ENCODE results near the gene TRAK2.

The TRAK2 gene

DNA sequence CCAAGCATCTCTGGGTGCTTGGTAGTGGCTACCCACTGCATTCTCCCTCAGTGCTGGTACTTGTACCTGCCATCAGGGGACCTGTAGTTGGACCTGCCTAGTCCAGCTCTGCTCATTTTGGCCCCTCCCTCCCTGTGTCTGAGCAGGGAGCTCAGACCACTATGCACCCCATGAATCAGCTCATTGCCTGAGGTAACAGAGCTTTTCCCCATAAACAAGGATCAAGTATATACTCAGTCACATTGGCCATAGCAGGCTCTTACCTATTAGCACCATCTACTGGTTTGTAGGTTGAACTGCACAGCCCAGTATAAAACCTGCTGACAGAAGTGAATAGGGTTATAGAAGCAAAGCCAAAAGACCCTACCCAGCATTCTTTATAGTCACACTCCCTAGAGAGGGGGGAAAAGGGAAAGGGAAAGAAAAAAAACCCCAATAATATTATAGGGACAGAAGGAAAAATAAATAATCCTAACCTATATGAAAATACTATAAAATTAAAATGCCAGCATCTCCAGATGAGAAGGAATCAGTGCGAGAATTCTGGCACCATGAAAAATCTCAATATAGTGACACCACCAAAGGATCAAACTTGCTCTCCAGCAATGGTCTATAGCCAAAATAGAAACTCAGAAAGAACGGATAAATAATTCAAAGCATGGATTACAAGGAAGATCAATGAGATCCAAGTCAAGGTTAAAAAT lies 87.2 kb downstream of the TRAK2 start:
- H2BK5ac ChIP-seq (ENCODE audit: low read length): no peak overlapping the region
- no peak overlapping the region for H3K56ac ChIP-seq (ENCODE audit: low read length)
- no peak overlapping the region for H3K4ac ChIP-seq (ENCODE audit: low read depth, low read length)
- H3K18ac ChIP-seq (ENCODE audit: low read length): no peak overlapping the region
- no peak overlapping the region for H2AK5ac ChIP-seq (ENCODE audit: low read length)
- no peak overlapping the region for H3K4me3 ChIP-seq (ENCODE audit: low read length)
- H3K27me3 ChIP-seq (ENCODE audit: insufficient read depth, low read length, poor library complexity): no peaks in the 10 kb centered on the region
- no peak overlapping the region for H3K23ac ChIP-seq (ENCODE audit: low read length)
- WGBS (ENCODE audit: extremely low coverage, insufficient coverage, low lambda C conversion rate): no CpG with 5 or more reads among the region's 2 CpGs
- H4K5ac ChIP-seq (ENCODE audit: low read length): no peak overlapping the region
- no peak overlapping the region for H2BK15ac ChIP-seq (replicated peaks; ENCODE audit: low read depth)
- H3K79me1 ChIP-seq (ENCODE audit: low read length): no peaks in the 10 kb centered on the region
- H3K4me2 ChIP-seq (ENCODE audit: low read length): no peak overlapping the region
- no peak overlapping the region for H3K9ac ChIP-seq (ENCODE audit: low read length)
- H3K4me1 ChIP-seq (ENCODE audit: control insufficient read depth, low read depth, low read length): no peaks in the 10 kb centered on the region
- no peak overlapping the region for H3K27ac ChIP-seq (ENCODE audit: low read depth, low read length)
- no peak overlapping the region for H4K8ac ChIP-seq (ENCODE audit: low read depth, low read length)
- H2BK120ac ChIP-seq (ENCODE audit: low read depth, low read length): no peak overlapping the region
- peak; percentile 72 for DNase-seq
- H3K79me2 ChIP-seq (ENCODE audit: control insufficient read depth, insufficient read depth, low read length): no peaks in the 10 kb centered on the region
- H3K36me3 ChIP-seq (ENCODE audit: control insufficient read depth, insufficient read depth, low read length): no peaks in the 10 kb centered on the region

DNA sequence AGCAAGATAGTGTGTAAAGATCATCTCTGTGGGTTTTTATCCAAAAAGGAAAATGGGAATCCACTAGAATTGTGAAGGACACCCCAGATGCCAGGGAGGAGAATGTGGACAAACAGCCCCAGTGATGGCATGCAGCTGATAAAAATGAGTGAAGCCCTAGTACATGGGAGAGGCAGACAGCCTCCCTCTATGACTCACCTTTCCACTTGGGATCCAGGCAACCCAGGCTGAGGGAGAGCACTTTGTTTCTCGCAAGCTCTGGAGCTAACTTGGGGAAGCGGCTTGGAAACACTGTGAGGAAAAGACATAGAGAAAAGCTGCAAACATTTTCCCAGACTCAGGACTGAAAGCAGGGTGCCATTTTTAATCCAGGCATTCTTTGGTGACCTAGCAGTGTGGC lies 88.9 kb downstream of the TRAK2 start:
- Histone ChIP-seq H2AK5ac (ENCODE audit: low read length) (no peak overlapping the region), H2BK120ac (ENCODE audit: low read depth, low read length) (no peak overlapping the region), H3K9ac (ENCODE audit: low read length) (no peak overlapping the region), H3K79me2 (ENCODE audit: control insufficient read depth, insufficient read depth, low read length) (no peaks in the 10 kb centered on the region), H3K4me3 (ENCODE audit: low read length) (no peak overlapping the region), H3K4ac (ENCODE audit: low read depth, low read length) (no peak overlapping the region), H3K27ac (ENCODE audit: low read depth, low read length) (no peak overlapping the region), H4K8ac (ENCODE audit: low read depth, low read length) (no peak overlapping the region), H2BK5ac (ENCODE audit: low read length) (no peak overlapping the region), H2BK15ac (replicated peaks; ENCODE audit: low read depth) (no peak overlapping the region), H3K4me2 (ENCODE audit: low read length) (no peak overlapping the region), H4K5ac (ENCODE audit: low read length) (no peak overlapping the region), H3K27me3 (ENCODE audit: insufficient read depth, low read length, poor library complexity) (no peaks in the 10 kb centered on the region), H3K18ac (ENCODE audit: low read length) (no peak overlapping the region), H3K56ac (ENCODE audit: low read length) (no peak overlapping the region), H3K36me3 (ENCODE audit: control insufficient read depth, insufficient read depth, low read length) (no peaks in the 10 kb centered on the region), H3K79me1 (ENCODE audit: low read length) (no peaks in the 10 kb centered on the region), H3K23ac (ENCODE audit: low read length) (no peak overlapping the region), H3K4me1 (ENCODE audit: control insufficient read depth, low read depth, low read length) (no peaks in the 10 kb centered on the region)
- WGBS (ENCODE audit: extremely low coverage, insufficient coverage, low lambda C conversion rate): no CpG with 5 or more reads among the region's 2 CpGs
- no peak for DNase-seq

DNA sequence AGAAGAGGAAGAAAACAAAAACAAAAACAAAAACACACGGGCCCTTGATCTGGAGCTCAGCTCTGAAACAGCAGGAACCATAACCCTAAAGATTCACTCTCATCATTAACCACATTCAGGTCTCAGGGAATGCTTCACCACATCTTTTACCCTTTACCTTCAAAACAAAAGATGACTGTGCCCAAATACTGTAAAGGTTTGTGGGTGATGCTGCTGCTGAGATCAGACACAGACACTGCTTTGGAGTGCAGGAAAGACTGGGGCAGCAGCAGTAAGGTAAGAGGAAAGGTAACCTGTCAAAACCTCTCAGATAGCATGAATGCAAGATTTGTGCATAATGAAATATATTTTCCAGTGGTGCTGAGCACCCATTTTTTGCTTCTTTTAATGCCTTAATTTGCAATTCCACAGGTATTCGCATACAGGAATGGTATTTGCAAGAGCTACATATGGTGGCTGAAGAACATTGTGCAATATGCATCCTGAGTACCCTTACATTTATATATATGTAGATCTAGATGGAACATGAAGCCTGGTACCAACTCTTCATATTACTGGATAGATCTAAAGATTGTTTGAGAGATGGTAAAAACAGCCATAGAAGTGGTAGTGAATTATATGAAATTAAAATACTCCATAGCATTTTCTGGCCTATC lies 90.1 kb downstream of the TRAK2 start:
- no peak overlapping the region for H3K4me2 ChIP-seq (ENCODE audit: low read length)
- H3K9ac ChIP-seq (ENCODE audit: low read length): no peak overlapping the region
- no peak for DNase-seq
- no peak overlapping the region for H3K56ac ChIP-seq (ENCODE audit: low read length)
- H2AK5ac ChIP-seq (ENCODE audit: low read length): no peak overlapping the region
- H3K27me3 ChIP-seq (ENCODE audit: insufficient read depth, low read length, poor library complexity): no peaks in the 10 kb centered on the region
- no peak overlapping the region for H2BK120ac ChIP-seq (ENCODE audit: low read depth, low read length)
- no peak overlapping the region for H3K18ac ChIP-seq (ENCODE audit: low read length)
- H3K79me1 ChIP-seq (ENCODE audit: low read length): no peaks in the 10 kb centered on the region
- H3K4ac ChIP-seq (ENCODE audit: low read depth, low read length): no peak overlapping the region
- H3K36me3 ChIP-seq (ENCODE audit: control insufficient read depth, insufficient read depth, low read length): no peaks in the 10 kb centered on the region
- no peak overlapping the region for H4K5ac ChIP-seq (ENCODE audit: low read length)
- no peak overlapping the region for H2BK5ac ChIP-seq (ENCODE audit: low read length)
- H3K4me1 ChIP-seq (ENCODE audit: control insufficient read depth, low read depth, low read length): no peaks in the 10 kb centered on the region
- no peak overlapping the region for H3K4me3 ChIP-seq (ENCODE audit: low read length)
- WGBS (ENCODE audit: extremely low coverage, insufficient coverage, low lambda C conversion rate): no CpG with 5 or more reads among the region's 2 CpGs
- H2BK15ac ChIP-seq (replicated peaks; ENCODE audit: low read depth): no peak overlapping the region
- no peak overlapping the region for H4K8ac ChIP-seq (ENCODE audit: low read depth, low read length)
- no peak overlapping the region for H3K27ac ChIP-seq (ENCODE audit: low read depth, low read length)
- no peaks in the 10 kb centered on the region for H3K79me2 ChIP-seq (ENCODE audit: control insufficient read depth, insufficient read depth, low read length)
- H3K23ac ChIP-seq (ENCODE audit: low read length): no peak overlapping the region

DNA sequence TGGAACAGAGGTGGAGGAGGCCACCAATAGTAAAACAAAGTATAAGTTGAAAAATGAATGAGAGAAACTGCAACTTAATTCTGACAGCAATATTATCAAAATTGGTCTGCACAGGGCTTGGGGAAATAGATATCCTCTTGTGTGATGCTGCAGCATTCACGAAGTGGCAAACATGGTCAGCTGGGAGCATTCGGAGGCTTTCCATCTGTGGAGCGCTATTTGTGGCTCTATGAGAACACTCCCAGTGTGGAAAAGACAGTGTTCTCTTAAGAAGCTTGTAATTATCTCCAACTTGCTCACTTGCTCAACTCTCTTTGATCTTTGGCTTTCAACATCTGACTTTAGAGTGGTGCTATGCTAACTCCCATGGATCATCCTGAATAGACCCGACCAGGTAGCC lies 91.0 kb downstream of the TRAK2 start:
- no peak overlapping the region for H3K56ac ChIP-seq (ENCODE audit: low read length)
- no peaks in the 10 kb centered on the region for H3K27me3 ChIP-seq (ENCODE audit: insufficient read depth, low read length, poor library complexity)
- H4K5ac ChIP-seq (ENCODE audit: low read length): no peak overlapping the region
- WGBS (ENCODE audit: extremely low coverage, insufficient coverage, low lambda C conversion rate): no CpG with 5 or more reads among the region's 4 CpGs
- H3K27ac ChIP-seq (ENCODE audit: low read depth, low read length): no peak overlapping the region
- H2BK5ac ChIP-seq (ENCODE audit: low read length): no peak overlapping the region
- H4K8ac ChIP-seq (ENCODE audit: low read depth, low read length): no peak overlapping the region
- no peak overlapping the region for H3K4me2 ChIP-seq (ENCODE audit: low read length)
- H3K9ac ChIP-seq (ENCODE audit: low read length): no peak overlapping the region
- no peak overlapping the region for H3K18ac ChIP-seq (ENCODE audit: low read length)
- H2BK120ac ChIP-seq (ENCODE audit: low read depth, low read length): no peak overlapping the region
- H3K4me3 ChIP-seq (ENCODE audit: low read length): no peak overlapping the region
- no peak overlapping the region for H2BK15ac ChIP-seq (replicated peaks; ENCODE audit: low read depth)
- no peaks in the 10 kb centered on the region for H3K36me3 ChIP-seq (ENCODE audit: control insufficient read depth, insufficient read depth, low read length)
- H2AK5ac ChIP-seq (ENCODE audit: low read length): no peak overlapping the region
- H3K4ac ChIP-seq (ENCODE audit: low read depth, low read length): no peak overlapping the region
- H3K79me2 ChIP-seq (ENCODE audit: control insufficient read depth, insufficient read depth, low read length): no peaks in the 10 kb centered on the region
- no peaks in the 10 kb centered on the region for H3K4me1 ChIP-seq (ENCODE audit: control insufficient read depth, low read depth, low read length)
- H3K23ac ChIP-seq (ENCODE audit: low read length): no peak overlapping the region
- DNase-seq: no peak
- H3K79me1 ChIP-seq (ENCODE audit: low read length): no peaks in the 10 kb centered on the region

DNA sequence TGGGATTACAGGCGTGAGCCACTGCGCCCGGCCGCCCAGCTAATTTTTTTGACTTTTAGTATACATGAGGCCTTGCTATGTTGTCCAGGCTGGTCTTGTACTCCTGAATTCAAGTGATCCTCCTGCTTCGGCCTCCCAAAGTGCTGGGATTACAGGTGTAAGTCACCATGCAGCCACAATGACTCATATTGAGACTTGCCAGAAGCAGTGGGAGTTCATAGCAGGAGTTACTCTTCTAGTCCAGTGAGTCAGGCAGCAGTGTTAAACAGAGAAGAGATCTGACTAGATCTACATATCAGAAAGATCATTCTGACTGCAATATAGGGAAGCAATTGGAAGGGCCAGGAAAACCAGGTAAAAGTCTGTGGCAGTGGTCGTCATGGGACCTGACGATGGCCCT lies 92.6 kb downstream of the TRAK2 start:
- Histone ChIP-seq H2AK5ac (ENCODE audit: low read length) (no peak overlapping the region), H4K8ac (ENCODE audit: low read depth, low read length) (no peak overlapping the region), H2BK5ac (ENCODE audit: low read length) (no peak overlapping the region), H3K27ac (ENCODE audit: low read depth, low read length) (no peak overlapping the region), H3K18ac (ENCODE audit: low read length) (no peak overlapping the region), H4K5ac (ENCODE audit: low read length) (no peak overlapping the region), H3K36me3 (ENCODE audit: control insufficient read depth, insufficient read depth, low read length) (no peaks in the 10 kb centered on the region), H3K9ac (ENCODE audit: low read length) (no peak overlapping the region), H2BK120ac (ENCODE audit: low read depth, low read length) (no peak overlapping the region), H2BK15ac (replicated peaks; ENCODE audit: low read depth) (no peak overlapping the region), H3K4me2 (ENCODE audit: low read length) (no peak overlapping the region), H3K27me3 (ENCODE audit: insufficient read depth, low read length, poor library complexity) (no peaks in the 10 kb centered on the region), H3K23ac (ENCODE audit: low read length) (no peak overlapping the region), H3K4ac (ENCODE audit: low read depth, low read length) (no peak overlapping the region), H3K79me2 (ENCODE audit: control insufficient read depth, insufficient read depth, low read length) (no peaks in the 10 kb centered on the region), H3K4me3 (ENCODE audit: low read length) (no peak overlapping the region), H3K56ac (ENCODE audit: low read length) (no peak overlapping the region), H3K79me1 (ENCODE audit: low read length) (no peaks in the 10 kb centered on the region), H3K4me1 (ENCODE audit: control insufficient read depth, low read depth, low read length) (no peaks in the 10 kb centered on the region)
- peak; percentile 52 for DNase-seq
- no CpG with 5 or more reads among the region's 7 CpGs for WGBS (ENCODE audit: extremely low coverage, insufficient coverage, low lambda C conversion rate)

DNA sequence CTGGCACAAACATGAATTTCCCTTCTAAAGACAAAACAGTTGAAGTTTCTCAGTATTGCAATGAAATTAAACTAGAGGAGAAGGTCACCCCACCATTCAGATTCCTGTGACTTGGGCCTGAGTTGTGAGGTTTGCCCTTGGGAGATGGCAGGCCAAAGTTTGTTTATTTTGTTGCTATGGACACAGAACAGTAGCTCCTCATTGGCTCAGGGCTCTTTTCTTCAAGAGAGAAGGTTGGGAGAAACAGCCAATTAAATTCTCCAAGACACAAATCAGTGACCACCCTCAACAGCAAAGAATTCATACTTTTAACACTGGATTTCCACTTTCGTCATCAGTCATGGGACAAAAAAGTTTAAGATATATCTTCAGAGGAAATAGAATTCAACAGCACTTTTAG lies 94.0 kb downstream of the TRAK2 start, which contains the start of gene FLACC1:
Gene FLACC1, minus strand, starts transcription at position 125 of the 400 bp plus-strand sequence. CDS start 5,941 bp downstream, outside the sequence.
- peak; percentile 97 for DNase-seq
- no CpG with 5 or more reads among the region's 1 CpG for WGBS (ENCODE audit: extremely low coverage, insufficient coverage, low lambda C conversion rate)

More for the DNA sequence above, 94.0 kb downstream of the TRAK2 start, which contains the start of gene FLACC1:
- H3K79me2 ChIP-seq (ENCODE audit: control insufficient read depth, insufficient read depth, low read length): no peaks in the 10 kb centered on the region
- H3K36me3 ChIP-seq (ENCODE audit: control insufficient read depth, insufficient read depth, low read length): no peaks in the 10 kb centered on the region
- no peak within 1 kb of the TSS for H3K56ac ChIP-seq (ENCODE audit: low read length)
- no peak within 1 kb of the TSS for H3K23ac ChIP-seq (ENCODE audit: low read length)
- no peak within 1 kb of the TSS for H2BK15ac ChIP-seq (replicated peaks; ENCODE audit: low read depth)
- no peak within 1 kb of the TSS for H4K5ac ChIP-seq (ENCODE audit: low read length)
- H2BK120ac ChIP-seq (ENCODE audit: low read depth, low read length): no peak within 1 kb of the TSS
- no peak within 1 kb of the TSS for H3K4me2 ChIP-seq (ENCODE audit: low read length)
- no peak within 1 kb of the TSS for H4K8ac ChIP-seq (ENCODE audit: low read depth, low read length)
- no peak within 1 kb of the TSS for H3K9ac ChIP-seq (ENCODE audit: low read length)
- no peaks in the 10 kb centered on the region for H3K79me1 ChIP-seq (ENCODE audit: low read length)
- no peak within 1 kb of the TSS for H3K4ac ChIP-seq (ENCODE audit: low read depth, low read length)
- no peaks in the 10 kb centered on the region for H3K4me1 ChIP-seq (ENCODE audit: control insufficient read depth, low read depth, low read length)
- no peak within 1 kb of the TSS for H3K18ac ChIP-seq (ENCODE audit: low read length)
- no peak within 1 kb of the TSS for H2BK5ac ChIP-seq (ENCODE audit: low read length)
- H3K4me3 ChIP-seq (ENCODE audit: low read length): no peak within 1 kb of the TSS
- H3K27me3 ChIP-seq (ENCODE audit: insufficient read depth, low read length, poor library complexity): no peaks in the 10 kb centered on the region
- H3K27ac ChIP-seq (ENCODE audit: low read depth, low read length): no peak within 1 kb of the TSS
- H2AK5ac ChIP-seq (ENCODE audit: low read length): no peak within 1 kb of the TSS
